ENCODE data around the gene COL5A1.
A peak's percentile ranks its signal among the peaks of the same experiment; 100 is the strongest.

COL5A1 gene

GRCh38 chr9:134716067-134716466 lies 74.5 kb downstream of the COL5A1 start:
- Mint-ChIP-seq H3K27me3 (peaks cover 9% of the 10 kb centered on the region), H3K9me3 (peaks cover 15% of the 10 kb centered on the region)
- no peak for ATAC-seq

GRCh38 chr9:134717056-134717455 lies 75.5 kb downstream of the COL5A1 start:
- Mint-ChIP-seq H3K36me3 (no peaks in the 10 kb centered on the region), H3K4me1 (no peaks in the 10 kb centered on the region), H3K9me3 (peaks cover 15% of the 10 kb centered on the region), H3K27ac (no peak overlapping the region), H3K27me3 (peaks cover 19% of the 10 kb centered on the region), H3K4me3 (no peak overlapping the region)
- no peak for ATAC-seq

More at GRCh38 chr9:134716067-134716466, 74.5 kb downstream of the COL5A1 start:
- Mint-ChIP-seq H3K4me3 (no peak overlapping the region), H3K36me3 (no peaks in the 10 kb centered on the region), H3K27ac (no peak overlapping the region), H3K4me1 (no peaks in the 10 kb centered on the region)

- H3K36me3 Mint-ChIP-seq: no peaks in the 10 kb centered on the region
- H3K4me3 Mint-ChIP-seq: no peak overlapping the region
- no peak overlapping the region for H3K27ac Mint-ChIP-seq
- no peaks in the 10 kb centered on the region for H3K4me1 Mint-ChIP-seq
- peaks cover 8% of the 10 kb centered on the region for H3K9me3 Mint-ChIP-seq
- H3K27me3 Mint-ChIP-seq: peaks cover 29% of the 10 kb centered on the region
- no peak for ATAC-seq
Observed at GRCh38 chr9:134717924-134718645, 76.5 kb downstream of the COL5A1 start.

GRCh38 chr9:134719331-134719730 lies 77.7 kb downstream of the COL5A1 start:
- H3K27ac Mint-ChIP-seq: no peak overlapping the region
- H3K4me3 Mint-ChIP-seq: no peak overlapping the region
- peaks cover 33% of the 10 kb centered on the region for H3K27me3 Mint-ChIP-seq

GRCh38 chr9:134720136-134720753 lies 78.6 kb downstream of the COL5A1 start:
- H3K4me1 Mint-ChIP-seq: no peaks in the 10 kb centered on the region
- ATAC-seq: no peak
- no peak overlapping the region for H3K27ac Mint-ChIP-seq
- H3K9me3 Mint-ChIP-seq: no peaks in the 10 kb centered on the region
- H3K27me3 Mint-ChIP-seq: peaks cover 33% of the 10 kb centered on the region
- no peaks in the 10 kb centered on the region for H3K36me3 Mint-ChIP-seq
- no peak overlapping the region for H3K4me3 Mint-ChIP-seq

More at GRCh38 chr9:134719331-134719730, 77.7 kb downstream of the COL5A1 start:
- Mint-ChIP-seq H3K36me3 (no peaks in the 10 kb centered on the region), H3K4me1 (no peaks in the 10 kb centered on the region), H3K9me3 (peaks cover 5% of the 10 kb centered on the region)
- ATAC-seq: no peak

GRCh38 chr9:134720796-134721195 lies 79.2 kb downstream of the COL5A1 start:
- H3K36me3 Mint-ChIP-seq: no peaks in the 10 kb centered on the region

GRCh38 chr9:134721344-134721743 lies 79.7 kb downstream of the COL5A1 start:
- Mint-ChIP-seq H3K27me3 (peaks cover 33% of the 10 kb centered on the region), H3K4me3 (no peak overlapping the region), H3K36me3 (no peaks in the 10 kb centered on the region), H3K4me1 (no peaks in the 10 kb centered on the region), H3K9me3 (no peaks in the 10 kb centered on the region), H3K27ac (no peak overlapping the region)
- no peak for ATAC-seq

More at GRCh38 chr9:134720796-134721195, 79.2 kb downstream of the COL5A1 start:
- Mint-ChIP-seq H3K4me3 (no peak overlapping the region), H3K27ac (no peak overlapping the region), H3K4me1 (no peaks in the 10 kb centered on the region), H3K9me3 (no peaks in the 10 kb centered on the region), H3K27me3 (peaks cover 33% of the 10 kb centered on the region)
- no peak for ATAC-seq

- no peak for ATAC-seq
- peaks cover 33% of the 10 kb centered on the region for H3K27me3 Mint-ChIP-seq
- H3K36me3 Mint-ChIP-seq: no peaks in the 10 kb centered on the region
- H3K9me3 Mint-ChIP-seq: no peaks in the 10 kb centered on the region
- no peak overlapping the region for H3K4me3 Mint-ChIP-seq
- H3K27ac Mint-ChIP-seq: no peak overlapping the region
- no peaks in the 10 kb centered on the region for H3K4me1 Mint-ChIP-seq
Observed at GRCh38 chr9:134722120-134722701, 80.6 kb downstream of the COL5A1 start.

GRCh38 chr9:134723037-134723436 lies 81.4 kb downstream of the COL5A1 start:
- H3K4me1 Mint-ChIP-seq: no peaks in the 10 kb centered on the region
- H3K36me3 Mint-ChIP-seq: no peaks in the 10 kb centered on the region
- no peak for ATAC-seq
- H3K9me3 Mint-ChIP-seq: no peaks in the 10 kb centered on the region
- no peak overlapping the region for H3K27ac Mint-ChIP-seq
- H3K4me3 Mint-ChIP-seq: no peak overlapping the region
- H3K27me3 Mint-ChIP-seq: peaks cover 33% of the 10 kb centered on the region

- no peak overlapping the region for H3K27ac Mint-ChIP-seq
- H3K36me3 Mint-ChIP-seq: no peaks in the 10 kb centered on the region
- ATAC-seq: no peak
- H3K4me3 Mint-ChIP-seq: no peak overlapping the region
- H3K27me3 Mint-ChIP-seq: peaks cover 33% of the 10 kb centered on the region
- H3K4me1 Mint-ChIP-seq: no peaks in the 10 kb centered on the region
- H3K9me3 Mint-ChIP-seq: no peaks in the 10 kb centered on the region
Observed at GRCh38 chr9:134723491-134724190, 82.0 kb downstream of the COL5A1 start.

- H3K36me3 Mint-ChIP-seq: no peaks in the 10 kb centered on the region
- H3K27ac Mint-ChIP-seq: no peak overlapping the region
Observed at GRCh38 chr9:134724202-134724911, 82.8 kb downstream of the COL5A1 start.

GRCh38 chr9:134724912-134725604 lies 83.5 kb downstream of the COL5A1 start:
- Mint-ChIP-seq H3K36me3 (no peaks in the 10 kb centered on the region), H3K27me3 (peaks cover 33% of the 10 kb centered on the region), H3K9me3 (peaks cover 4% of the 10 kb centered on the region), H3K27ac (no peak overlapping the region), H3K4me1 (no peaks in the 10 kb centered on the region), H3K4me3 (no peak overlapping the region)
- ATAC-seq: no peak

More at GRCh38 chr9:134724202-134724911, 82.8 kb downstream of the COL5A1 start:
- Mint-ChIP-seq H3K4me1 (no peaks in the 10 kb centered on the region), H3K27me3 (peaks cover 33% of the 10 kb centered on the region), H3K4me3 (no peak overlapping the region), H3K9me3 (peaks cover 3% of the 10 kb centered on the region)
- no peak for ATAC-seq

- peak; percentile 53 for ATAC-seq
- no peaks in the 10 kb centered on the region for H3K4me1 Mint-ChIP-seq
- H3K4me3 Mint-ChIP-seq: no peak overlapping the region
Observed at GRCh38 chr9:134725605-134725940, 84.0 kb downstream of the COL5A1 start.

GRCh38 chr9:134726026-134726721 lies 84.6 kb downstream of the COL5A1 start:
- H3K9me3 Mint-ChIP-seq: peaks cover 4% of the 10 kb centered on the region
- ATAC-seq: no peak
- H3K36me3 Mint-ChIP-seq: no peaks in the 10 kb centered on the region
- H3K4me1 Mint-ChIP-seq: no peaks in the 10 kb centered on the region
- H3K27me3 Mint-ChIP-seq: peaks cover 23% of the 10 kb centered on the region
- H3K27ac Mint-ChIP-seq: no peak overlapping the region
- no peak overlapping the region for H3K4me3 Mint-ChIP-seq

More at GRCh38 chr9:134725605-134725940, 84.0 kb downstream of the COL5A1 start:
- H3K27ac Mint-ChIP-seq: no peak overlapping the region
- H3K27me3 Mint-ChIP-seq: peaks cover 29% of the 10 kb centered on the region
- H3K9me3 Mint-ChIP-seq: peaks cover 4% of the 10 kb centered on the region
- no peaks in the 10 kb centered on the region for H3K36me3 Mint-ChIP-seq

Data from stimulated activated memory B cell treated with anti-CD40 and anti-IgM and Interleukin-4, amounts not matched to agents 10 μg/mL and 1 μg/mL and 100 μg/mL, for 72 hours (primary cell).